CD4-positive, alpha-beta T cell treated with Interleukin-1 beta for 1 hour (primary cell): ENCODE data around the gene MRPL3.

Source experiments
- DNase-seq, 2 donors: peaks; one replicate each; pipeline ENCODE4 v3.0.0-alpha.2; 2020 to 2022

The MRPL3 gene

GRCh38 chr3:131491775-131492174, 11.0 kb downstream of the MRPL3 start:
- no peak for DNase-seq

GRCh38 chr3:131491084-131491483, 11.7 kb downstream of the MRPL3 start:
- no peak for DNase-seq

- DNase-seq, result peak in 1 of 2 donors; percentile 32
Observed at GRCh38 chr3:131486545-131486944, 16.2 kb downstream of the MRPL3 start.

- DNase-seq, result no peak
Observed at GRCh38 chr3:131485119-131485518, 17.7 kb downstream of the MRPL3 start.

- no peak for DNase-seq
Observed at GRCh38 chr3:131484496-131485111, 18.2 kb downstream of the MRPL3 start.

- DNase-seq, result no peak
Observed at GRCh38 chr3:131480116-131480515, 22.7 kb downstream of the MRPL3 start.

GRCh38 chr3:131477813-131478212, 25.0 kb downstream of the MRPL3 start:
- no peak for DNase-seq

GRCh38 chr3:131474115-131474514, 28.7 kb downstream of the MRPL3 start:
- no peak for DNase-seq

- no peak for DNase-seq
Observed at GRCh38 chr3:131470377-131470776, 32.4 kb downstream of the MRPL3 start.

- DNase-seq, result no peak
Observed at GRCh38 chr3:131458653-131459052, 44.1 kb downstream of the MRPL3 start.

- no peak for DNase-seq
Observed at GRCh38 chr3:131457220-131457619, 45.6 kb downstream of the MRPL3 start.

- DNase-seq, result no peak
Observed at GRCh38 chr3:131454501-131454900, 48.3 kb downstream of the MRPL3 start.

- DNase-seq, result no peak
Observed at GRCh38 chr3:131453533-131453932, 49.2 kb downstream of the MRPL3 start.

- no peak for DNase-seq
Observed at GRCh38 chr3:131447349-131447748, 55.4 kb downstream of the MRPL3 start.

GRCh38 chr3:131444180-131444579, 58.6 kb downstream of the MRPL3 start:
- no peak for DNase-seq

GRCh38 chr3:131439084-131439483, 63.7 kb downstream of the MRPL3 start:
- DNase-seq, result no peak

GRCh38 chr3:131435000-131435399, 67.8 kb downstream of the MRPL3 start:
- no peak for DNase-seq

GRCh38 chr3:131432441-131432840, 70.3 kb downstream of the MRPL3 start:
- DNase-seq, result no peak

GRCh38 chr3:131431754-131432153, 71.0 kb downstream of the MRPL3 start:
- no peak for DNase-seq

GRCh38 chr3:131427226-131427625, 75.5 kb downstream of the MRPL3 start:
- no peak for DNase-seq

- no peak for DNase-seq
Observed at GRCh38 chr3:131421957-131422498, 80.7 kb downstream of the MRPL3 start.

GRCh38 chr3:131421301-131421700, 81.5 kb downstream of the MRPL3 start:
- DNase-seq, result no peak

GRCh38 chr3:131417751-131418150, 85.0 kb downstream of the MRPL3 start:
- DNase-seq, result no peak
